Measurements from ENCODE around the gene AS3MT.

AS3MT gene

DNA sequence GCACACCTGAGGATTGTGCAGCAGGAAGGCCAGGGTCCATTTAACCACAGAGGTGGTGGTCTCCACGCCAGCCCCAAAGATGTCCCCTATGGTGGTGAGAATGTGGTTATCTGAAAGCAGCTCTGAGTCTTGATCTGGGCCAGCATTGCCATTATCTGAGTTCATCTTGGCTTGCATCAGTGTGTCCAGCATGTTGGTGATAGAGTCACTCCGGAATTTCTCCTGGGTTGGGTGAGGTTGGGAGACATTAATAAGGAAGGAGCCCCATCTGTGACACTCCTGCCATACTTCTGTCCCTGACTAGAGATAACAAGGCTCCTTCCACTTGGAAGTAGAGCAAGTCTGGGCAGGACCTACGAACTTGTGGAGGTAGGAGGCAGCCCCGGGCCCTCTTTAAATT lies 36.3 kb upstream of the AS3MT start:
- TF ChIP-seq, protein P1, sequence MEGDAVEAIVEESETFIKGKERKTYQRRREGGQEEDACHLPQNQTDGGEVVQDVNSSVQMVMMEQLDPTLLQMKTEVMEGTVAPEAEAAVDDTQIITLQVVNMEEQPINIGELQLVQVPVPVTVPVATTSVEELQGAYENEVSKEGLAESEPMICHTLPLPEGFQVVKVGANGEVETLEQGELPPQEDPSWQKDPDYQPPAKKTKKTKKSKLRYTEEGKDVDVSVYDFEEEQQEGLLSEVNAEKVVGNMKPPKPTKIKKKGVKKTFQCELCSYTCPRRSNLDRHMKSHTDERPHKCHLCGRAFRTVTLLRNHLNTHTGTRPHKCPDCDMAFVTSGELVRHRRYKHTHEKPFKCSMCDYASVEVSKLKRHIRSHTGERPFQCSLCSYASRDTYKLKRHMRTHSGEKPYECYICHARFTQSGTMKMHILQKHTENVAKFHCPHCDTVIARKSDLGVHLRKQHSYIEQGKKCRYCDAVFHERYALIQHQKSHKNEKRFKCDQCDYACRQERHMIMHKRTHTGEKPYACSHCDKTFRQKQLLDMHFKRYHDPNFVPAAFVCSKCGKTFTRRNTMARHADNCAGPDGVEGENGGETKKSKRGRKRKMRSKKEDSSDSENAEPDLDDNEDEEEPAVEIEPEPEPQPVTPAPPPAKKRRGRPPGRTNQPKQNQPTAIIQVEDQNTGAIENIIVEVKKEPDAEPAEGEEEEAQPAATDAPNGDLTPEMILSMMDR (IDR thresholded peaks at IDR 0.05), result no peak

DNA sequence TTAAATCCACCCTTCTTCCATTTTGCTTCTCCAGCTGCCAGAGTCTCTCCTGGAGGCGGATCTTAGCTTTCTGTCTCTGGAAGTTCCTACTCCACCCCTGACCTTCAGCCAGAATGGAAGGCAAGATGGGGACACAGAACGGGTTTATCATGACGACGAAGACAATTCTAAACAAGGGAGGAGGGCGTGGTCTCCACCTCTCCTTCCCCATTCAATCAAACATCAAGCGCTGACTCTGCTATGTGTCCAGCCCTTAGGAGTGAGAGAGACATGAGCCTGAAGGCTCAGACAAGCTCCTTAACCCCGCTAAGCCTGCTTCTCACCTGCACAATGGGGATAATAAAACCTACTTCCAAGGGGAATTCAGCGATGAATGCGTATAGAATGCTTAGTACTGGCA lies 35.1 kb upstream of the AS3MT start:
- TF ChIP-seq, protein P1 (IDR thresholded peaks at IDR 0.05), result no peak

DNA sequence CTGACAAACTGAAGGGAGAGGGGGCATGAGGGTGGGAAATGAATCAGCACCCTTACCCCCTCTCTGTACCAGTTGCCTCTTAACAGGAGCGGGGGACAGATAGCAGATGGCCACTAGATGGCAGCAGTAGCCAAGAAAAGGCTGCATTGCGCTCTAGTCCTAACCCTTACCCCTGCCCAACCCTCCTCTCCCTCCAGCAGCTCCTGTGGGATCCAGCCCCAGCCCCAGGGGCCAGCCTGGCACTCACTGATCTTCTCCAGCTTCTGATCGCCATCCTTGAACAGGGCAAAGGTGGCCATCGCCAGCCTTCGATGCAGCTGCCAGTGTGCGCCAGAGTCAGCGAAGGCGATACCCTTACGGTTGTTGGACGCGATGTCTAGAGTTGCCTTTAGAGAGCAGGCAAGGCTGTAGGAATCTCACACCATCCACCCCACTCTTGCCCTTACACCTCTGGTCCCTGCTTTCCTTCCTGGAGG lies 34.2 kb upstream of the AS3MT start:
- TF ChIP-seq, protein P1 (IDR thresholded peaks at IDR 0.05), result peak; percentile 82

DNA sequence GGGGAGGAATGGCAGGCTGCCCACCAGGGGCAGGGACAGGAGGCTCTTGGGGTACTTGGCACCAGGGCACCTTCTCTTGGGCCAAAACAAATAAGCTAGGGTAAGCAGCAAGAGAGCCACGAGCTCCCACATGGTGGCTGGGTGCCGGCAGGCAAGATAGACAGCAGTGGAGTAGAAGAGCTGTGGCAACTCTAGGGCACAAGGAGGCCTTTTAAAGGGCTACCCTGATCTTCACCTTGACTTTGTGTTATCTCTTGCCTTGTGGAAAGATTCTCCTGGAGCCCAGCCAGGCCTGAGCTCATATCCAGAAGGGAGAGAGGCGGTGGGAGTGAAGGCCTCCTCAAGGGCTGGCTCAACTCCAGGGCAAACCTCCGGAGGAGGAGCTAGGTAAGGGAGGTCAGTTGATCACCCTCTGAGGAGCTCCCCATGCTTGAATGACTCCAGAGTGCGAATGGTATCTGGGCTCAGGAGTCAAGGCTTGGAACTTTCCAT lies 32.0 kb upstream of the AS3MT start, which contains the start of gene CYP17A1:
Gene CYP17A1, minus strand, starts transcription at position 184 of the 492 bp plus-strand sequence. Its CDS starts 52 bp downstream, at position 132.
- TF ChIP-seq, protein P1 (IDR thresholded peaks at IDR 0.05), result no peak

DNA sequence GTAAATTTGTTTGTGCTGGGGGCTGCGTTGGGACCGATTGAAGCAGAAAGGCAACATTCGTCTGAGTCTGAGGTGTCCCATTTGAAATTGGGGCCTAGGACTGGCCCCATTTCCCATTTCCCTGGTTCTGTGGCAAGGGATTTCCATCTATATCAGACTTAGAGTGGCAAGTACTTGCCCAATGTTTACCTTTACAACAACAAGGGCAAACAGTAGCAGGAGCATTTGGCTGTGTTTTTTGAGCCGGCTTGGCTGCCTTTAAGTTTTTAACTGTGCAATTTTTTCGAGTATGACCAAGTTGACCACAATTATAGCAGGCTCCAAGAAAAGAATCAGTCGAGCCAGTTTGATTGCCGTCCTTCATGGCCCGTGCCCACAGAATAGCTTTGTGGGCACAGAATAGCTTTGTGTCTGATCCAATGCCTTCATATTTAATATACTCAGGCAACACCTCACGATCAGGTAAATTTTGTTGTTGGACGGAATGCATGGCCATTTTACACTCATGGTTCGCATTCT lies 27.4 kb upstream of the AS3MT start:
- TF ChIP-seq, protein P1 (IDR thresholded peaks at IDR 0.05), result no peak

DNA sequence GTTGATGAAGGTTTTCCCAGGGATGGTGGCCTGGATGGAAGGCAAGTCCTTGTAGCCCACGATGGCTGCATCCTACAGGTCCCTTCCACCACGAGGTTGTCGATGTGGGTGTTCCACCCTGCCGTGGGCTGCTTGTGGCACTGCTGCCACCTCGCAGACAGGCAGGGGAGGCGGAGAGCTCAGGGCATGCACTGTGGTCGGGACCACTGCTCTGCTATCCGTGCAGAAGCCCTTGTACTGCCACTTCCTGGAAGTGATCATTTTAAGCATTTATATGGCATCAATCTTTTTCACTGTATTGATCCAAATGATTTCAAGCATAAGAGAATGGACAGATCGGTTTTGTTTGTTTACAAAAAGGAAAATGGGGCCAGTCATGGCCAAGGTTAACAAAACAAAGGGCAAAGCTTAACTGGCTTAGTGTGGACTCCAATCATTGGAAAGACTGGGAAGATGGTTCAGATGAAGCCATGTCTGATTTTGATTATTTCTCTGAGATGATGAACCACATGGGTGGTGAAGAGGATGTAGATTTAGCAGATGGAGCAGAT lies 23.8 kb upstream of the AS3MT start:
- TF ChIP-seq, protein P1 (IDR thresholded peaks at IDR 0.05), result no peak

DNA sequence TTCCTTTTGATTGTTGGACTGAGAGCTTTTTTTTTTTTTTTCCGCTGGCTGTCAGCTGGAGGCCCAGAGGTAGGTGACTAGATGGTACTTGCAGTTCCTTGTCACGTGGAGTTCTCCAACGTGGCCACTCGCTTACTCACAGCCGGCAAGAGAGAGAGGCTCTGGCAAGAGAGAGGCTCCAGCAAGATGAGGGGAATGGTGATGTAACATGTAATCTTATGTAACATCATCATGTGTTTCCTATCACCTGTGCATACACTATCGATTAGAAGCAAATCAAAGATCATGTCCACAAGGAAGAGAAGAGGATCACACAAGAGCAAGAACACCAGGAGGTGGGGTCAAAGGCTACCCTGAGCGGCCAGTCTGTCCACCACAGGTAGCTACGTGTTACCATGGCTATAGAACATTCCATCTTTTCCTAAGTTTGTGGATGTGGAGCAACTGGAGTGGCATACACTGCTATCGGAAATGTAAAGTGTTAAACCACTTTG lies 19.2 kb upstream of the AS3MT start:
- TF ChIP-seq, protein P1 (IDR thresholded peaks at IDR 0.05), result no peak

Measured in LNCAP (cell line).